NCI-H1694 treated with DMSO at 0.1 percent for 48 hours (cell line): ENCODE measurements around the gene PARP11.

Source experiments
- DNase-seq: peaks from one replicate; lab custom pipeline; 2025; lab: John Stamatoyannopoulos, UW

PARP11 gene

DNA sequence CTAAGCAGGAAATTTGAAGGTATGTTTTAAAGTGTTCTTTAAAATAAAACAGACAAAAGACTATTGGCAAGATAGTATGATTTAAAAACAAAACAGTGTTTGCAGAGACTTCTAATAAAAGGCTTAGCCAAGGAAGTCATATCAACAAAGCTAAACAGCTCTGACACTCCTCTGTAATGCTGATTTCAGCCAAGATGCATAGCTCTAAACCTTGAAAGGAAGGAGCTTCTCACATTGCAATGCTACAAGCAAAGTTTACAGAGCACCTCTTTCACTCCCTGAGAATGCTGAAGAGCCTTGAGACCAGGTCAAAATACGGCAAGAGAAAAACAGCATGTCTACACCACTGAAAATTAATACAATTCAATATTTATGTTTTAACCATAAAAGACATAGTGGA, 51.8 kb downstream of the PARP11 start:
- no peak for DNase-seq

DNA sequence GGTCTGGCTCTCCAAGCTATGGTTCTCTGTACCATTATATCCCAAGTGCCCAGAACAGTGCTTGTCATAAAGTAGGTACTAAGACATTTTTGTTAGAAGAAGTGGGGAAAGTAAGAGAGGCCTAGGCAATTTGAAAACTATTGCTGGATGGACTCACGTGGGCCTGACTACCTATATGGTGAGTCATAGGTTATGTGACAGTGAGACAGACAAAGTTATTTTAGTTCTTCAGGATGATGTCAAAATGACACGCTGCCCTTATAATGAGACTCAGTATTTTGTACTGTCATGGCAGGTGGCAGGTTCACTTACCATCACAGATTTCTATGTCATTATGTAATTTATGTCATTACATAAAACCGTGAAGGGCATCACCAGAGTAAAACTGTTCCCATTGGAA, 53.1 kb downstream of the PARP11 start:
- no peak for DNase-seq

GRCh38 chr12:3816266-3816665, 56.9 kb downstream of the PARP11 start:
- DNase-seq, result no peak

GRCh38 chr12:3815094-3815766, 58.0 kb downstream of the PARP11 start:
- no peak for DNase-seq

DNA sequence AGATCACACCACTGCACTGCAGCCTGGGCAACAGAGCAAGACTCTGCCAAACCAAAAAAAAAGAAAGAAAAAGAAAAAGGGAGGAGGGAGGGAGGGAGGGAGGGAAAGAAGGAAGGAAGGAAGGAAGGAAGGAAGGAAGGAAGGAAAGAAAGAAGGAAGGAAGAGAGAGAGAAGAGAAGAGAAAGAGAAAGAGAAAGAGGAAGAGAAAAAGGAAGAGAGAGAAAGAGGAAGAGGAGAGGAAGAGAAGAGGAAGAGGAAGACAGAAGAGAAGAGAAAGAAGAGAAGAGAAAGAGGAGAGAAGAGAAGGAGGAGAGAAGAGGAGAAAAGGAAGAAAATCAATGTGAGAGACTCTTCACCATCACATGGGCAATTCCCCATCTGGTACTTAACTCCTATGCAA, 62.7 kb downstream of the PARP11 start:
- DNase-seq, result no peak

- DNase-seq, result no peak
These were observed 63.2 kb downstream of the PARP11 start for GRCh38 chr12:3810016-3810370.

GRCh38 chr12:3809357-3810015, 63.7 kb downstream of the PARP11 start:
- DNase-seq, result no peak

DNA sequence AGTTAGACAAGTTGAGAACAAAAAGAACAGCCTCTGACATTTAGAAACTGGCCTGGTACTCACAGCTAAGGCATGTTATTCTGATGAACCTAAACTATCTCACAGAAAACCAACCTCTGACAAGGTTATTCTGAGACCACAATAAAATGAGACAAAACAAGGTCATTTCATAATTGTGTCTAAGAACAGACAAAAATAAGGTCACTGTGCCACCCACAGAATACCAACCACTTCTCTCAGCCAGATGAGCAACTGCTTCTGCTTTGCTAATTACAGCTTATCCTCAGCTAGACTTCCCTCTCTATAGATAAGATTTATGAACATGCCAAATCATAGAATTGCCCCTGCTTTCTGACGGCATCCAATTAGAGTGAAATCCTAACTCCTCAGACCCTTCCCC, 68.1 kb downstream of the PARP11 start:
- DNase-seq, result no peak

DNA sequence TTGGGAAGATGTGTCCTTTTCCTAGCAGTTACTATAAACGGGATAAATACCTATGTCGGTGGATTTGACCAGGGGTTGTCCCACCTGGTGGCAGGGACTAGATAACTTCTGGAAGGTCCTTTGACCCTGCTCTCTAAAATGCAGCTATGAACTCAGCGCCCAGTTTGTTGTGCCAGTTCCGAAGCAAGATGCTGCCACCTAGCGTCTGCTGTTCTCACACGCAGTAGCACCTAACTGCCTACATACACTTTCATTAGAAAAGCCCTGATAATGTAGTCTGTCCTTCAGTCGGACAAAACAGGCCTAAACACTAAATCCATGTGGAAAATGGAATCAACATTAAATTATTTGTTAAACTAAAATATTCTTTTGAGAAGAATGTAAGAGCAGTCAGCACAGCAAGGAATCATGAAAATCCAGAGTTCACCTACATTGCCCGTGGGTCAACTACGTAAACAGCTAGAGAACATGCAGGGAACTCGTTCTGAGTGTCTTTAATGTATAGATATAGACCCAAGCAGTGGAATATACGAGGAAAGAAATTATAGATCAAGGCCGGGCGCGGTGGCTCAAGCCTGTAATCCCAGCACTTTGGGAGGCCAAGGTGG, 69.2 kb downstream of the PARP11 start:
- DNase-seq, result peak; percentile 68

DNA sequence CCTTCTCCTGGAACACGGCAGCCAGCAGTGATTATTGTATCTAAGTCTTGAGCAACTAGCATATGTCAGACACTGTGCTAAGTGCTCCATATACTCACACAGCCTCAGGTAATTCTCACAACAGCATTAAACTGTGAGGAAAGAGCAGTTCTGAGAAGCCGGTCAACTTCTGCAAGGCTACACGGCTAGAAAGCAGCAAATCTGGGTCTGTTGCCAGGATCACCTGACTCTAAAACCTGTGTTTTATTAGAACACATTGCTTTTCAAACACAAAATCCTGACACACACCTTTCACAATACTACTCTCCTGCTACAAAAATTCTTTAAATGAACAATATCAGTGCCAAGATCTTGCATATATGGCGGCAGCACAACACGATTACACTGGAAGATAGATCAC, 70.5 kb downstream of the PARP11 start:
- no peak for DNase-seq

DNA sequence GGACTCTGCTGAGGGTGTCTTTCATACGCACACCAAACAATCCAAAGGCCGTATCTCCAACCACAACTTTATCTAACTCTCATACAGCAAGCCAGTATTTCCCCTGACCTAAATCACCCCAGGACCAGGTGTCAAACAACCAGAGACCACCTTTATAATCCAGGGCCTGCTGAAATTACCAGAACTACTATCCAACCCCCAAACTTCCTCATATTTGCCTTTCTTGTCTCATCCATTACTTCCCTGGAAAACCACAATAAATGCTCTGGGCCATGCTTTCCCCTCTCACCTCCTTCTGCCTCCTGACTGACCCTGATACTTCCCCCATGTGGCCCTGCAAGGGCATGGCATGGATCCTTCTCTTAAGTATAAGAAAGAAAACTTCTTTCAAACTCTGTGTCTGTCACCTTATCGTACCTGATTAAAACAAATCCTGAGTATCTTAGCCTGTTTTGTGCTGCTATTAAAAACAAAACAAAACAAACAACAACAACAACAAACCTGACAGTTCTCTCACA, 75.6 kb downstream of the PARP11 start:
- no peak for DNase-seq

DNA sequence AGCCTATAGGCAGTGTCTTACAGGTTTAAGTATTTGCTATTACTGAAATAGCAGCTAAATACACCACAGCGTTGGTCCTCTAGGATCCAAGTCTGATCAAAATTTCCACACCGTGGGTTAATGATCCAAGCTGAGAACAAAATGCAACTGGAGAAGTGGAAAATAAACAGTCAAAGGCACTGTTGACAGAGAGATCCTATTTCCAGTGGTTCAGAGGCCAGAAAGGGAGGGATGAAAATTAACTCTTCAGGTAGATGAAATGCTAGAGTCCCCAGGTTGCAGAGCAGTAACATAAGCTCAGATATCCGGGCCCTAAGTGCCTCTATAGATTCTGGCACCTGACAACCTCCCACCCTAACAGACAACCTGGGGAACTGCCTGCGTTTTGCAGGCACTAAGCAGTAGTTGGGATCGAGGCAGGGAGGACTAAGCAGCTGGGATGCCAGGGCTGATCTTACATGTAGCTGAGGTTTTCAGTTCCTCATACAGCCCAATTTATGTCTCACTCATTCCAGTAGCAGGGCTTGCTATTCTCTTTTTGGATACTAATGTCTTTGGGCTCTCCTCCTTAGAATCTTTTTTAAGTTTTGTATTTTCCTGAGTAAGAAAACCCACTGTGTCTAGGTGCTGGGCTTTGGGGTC, 77.6 kb downstream of the PARP11 start:
- no peak for DNase-seq

DNA sequence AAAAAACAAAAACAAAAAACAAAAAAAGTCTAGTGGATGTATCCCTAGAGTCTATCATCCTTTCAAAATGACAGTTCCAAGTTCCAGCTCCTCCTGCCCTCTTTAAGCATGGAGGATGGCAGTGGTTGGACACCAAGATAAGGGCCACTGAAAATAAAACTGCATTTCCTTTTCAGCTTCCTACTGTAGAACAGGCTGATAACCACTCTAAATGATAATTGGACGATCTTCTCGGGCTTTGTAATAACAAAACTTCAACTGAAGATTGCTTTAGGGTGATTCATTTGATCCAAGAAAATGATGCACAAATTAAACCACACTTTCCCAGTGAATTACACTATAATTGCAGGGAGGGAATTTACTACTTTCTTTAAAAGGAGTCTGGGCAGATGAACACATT, 78.1 kb downstream of the PARP11 start:
- DNase-seq, result no peak

GRCh38 chr12:3792623-3793288, 80.4 kb downstream of the PARP11 start:
- no peak for DNase-seq

GRCh38 chr12:3791256-3791874, 81.8 kb downstream of the PARP11 start:
- no peak for DNase-seq

DNA sequence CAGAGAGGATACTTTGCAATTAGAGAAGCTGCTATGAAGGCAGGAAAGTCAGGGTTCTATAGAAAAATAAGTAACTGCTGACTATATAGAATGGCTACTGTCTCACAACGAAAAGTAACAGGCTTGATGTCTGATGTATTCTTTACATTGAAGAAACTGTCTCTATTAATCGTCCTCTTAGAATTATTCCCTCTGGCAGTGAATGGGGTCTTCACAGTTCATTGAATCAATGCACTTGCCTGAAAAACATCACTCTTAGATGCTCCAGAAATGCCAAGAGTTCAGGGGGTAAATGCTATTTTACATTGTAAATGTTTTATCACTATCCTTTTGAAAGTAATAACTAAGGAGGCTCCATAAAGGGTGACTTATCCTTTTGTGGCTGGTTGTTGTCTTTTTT, 82.6 kb downstream of the PARP11 start:
- DNase-seq, result no peak

- DNase-seq, result no peak
These were observed 83.4 kb downstream of the PARP11 start for GRCh38 chr12:3789838-3790237.

DNA sequence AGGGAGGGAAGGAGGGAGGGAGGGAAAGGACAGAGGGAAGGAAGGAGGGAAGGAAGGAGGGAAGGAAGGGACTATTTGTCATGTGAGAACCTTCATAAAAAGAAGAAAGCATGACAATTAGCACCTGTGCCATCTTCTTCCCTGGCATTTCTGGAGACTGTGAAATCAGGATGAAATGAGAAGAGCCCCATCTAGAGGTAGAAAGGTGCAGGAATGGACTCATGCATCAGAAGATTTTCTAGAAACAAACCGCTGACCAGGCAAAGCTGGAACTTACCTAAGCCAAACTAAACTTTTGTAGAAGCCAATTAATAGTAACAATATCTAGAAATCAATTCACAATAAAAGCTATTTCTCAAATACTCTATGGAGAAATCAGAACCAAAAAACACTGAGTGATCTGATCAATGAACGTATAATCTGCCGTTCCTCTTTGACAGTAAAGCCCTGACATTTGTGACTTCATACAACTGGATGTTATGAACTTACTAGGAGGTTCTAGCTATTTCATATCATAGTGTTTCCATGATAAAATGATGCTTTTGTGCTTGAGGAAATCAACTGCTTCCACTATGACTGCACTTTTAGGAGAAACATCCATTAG, 95.9 kb downstream of the PARP11 start:
- peak; percentile 80 for DNase-seq

- DNase-seq, result no peak
These were observed 97.7 kb downstream of the PARP11 start for GRCh38 chr12:3775385-3776035.

DNA sequence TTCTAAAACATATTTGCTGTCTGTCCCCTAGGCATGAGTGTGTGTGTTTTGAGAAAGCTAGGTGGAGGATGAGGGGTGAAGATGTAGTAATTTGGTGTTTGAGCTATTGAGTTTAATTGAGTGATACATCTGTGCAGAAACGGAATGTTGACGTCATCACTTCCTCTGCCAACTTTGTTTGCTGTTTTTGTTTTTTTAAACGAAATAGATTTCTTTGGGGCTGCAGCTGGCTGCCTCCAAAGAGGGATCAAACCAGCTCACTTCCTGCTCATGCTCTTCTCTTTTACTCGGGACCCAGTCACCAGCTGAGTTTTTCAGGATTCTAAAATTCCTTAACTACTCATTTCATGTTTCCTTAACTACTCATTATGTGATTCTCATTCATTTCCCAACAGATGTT, 100.8 kb downstream of the PARP11 start:
- DNase-seq, result peak; percentile 20

DNA sequence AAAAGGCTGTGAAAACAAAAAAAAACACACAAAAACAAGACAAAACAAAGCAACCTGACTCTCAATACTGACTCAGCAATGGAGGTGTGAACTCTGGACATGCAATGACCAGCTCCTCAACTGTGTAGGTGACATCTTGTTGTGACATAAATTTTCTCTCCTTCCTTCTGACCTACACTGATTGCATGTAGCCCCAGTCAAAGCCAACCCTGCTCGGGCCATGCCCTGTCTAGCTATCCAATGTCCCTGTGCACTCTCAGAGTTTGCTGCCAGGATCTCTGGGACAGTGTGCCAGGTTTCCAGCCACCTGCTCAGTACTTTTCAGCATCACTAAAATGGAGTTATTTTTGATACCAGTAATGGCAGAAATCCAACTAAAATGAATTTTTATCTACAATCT, 101.3 kb downstream of the PARP11 start:
- peak; percentile 20 for DNase-seq
